Non-pigmented ciliary epithelial cell (primary cell): Measurements from ENCODE around the gene CLNK.

Experiments
- DNase-seq: peaks from one replicate; pipeline ENCODE4 v3.0.0-alpha.2; 2010; ENCODE audit warnings: low read depth

Gene CLNK

GRCh38 chr4:10521424-10521823 lies 163.1 kb downstream of the CLNK start:
- no peak for DNase-seq

DNA sequence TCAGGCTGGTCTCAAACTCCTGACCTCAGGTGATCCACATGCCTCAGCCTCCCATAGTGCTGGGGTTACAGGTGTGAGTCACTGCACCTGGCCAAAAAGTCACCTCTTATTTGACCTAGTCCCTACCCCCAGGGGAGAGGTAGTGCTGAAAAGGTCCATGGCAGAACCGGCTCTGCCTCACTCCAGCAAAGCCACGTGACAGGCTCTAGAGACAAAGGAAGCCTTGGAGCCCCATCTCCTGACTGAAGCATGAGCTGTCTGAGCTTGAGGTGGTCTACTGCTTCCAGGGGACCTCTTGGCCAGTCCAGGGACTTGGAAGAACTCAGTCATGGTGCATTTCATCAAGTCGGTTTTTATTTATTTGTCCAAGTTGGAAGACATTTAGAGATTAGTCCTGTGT lies 174.8 kb downstream of the CLNK start:
- no peak for DNase-seq

GRCh38 chr4:10506077-10506476 lies 178.5 kb downstream of the CLNK start:
- DNase-seq: no peak

- no peak for DNase-seq
Observed at GRCh38 chr4:10504570-10505179, 179.9 kb downstream of the CLNK start.

GRCh38 chr4:10502717-10503116 lies 181.9 kb downstream of the CLNK start:
- no peak for DNase-seq

GRCh38 chr4:10500776-10501175 lies 183.8 kb downstream of the CLNK start:
- DNase-seq: no peak

- DNase-seq: no peak
Observed at GRCh38 chr4:10496200-10496599, 188.4 kb downstream of the CLNK start.

- DNase-seq: no peak
Observed at GRCh38 chr4:10495651-10496050, 188.9 kb downstream of the CLNK start.

DNA sequence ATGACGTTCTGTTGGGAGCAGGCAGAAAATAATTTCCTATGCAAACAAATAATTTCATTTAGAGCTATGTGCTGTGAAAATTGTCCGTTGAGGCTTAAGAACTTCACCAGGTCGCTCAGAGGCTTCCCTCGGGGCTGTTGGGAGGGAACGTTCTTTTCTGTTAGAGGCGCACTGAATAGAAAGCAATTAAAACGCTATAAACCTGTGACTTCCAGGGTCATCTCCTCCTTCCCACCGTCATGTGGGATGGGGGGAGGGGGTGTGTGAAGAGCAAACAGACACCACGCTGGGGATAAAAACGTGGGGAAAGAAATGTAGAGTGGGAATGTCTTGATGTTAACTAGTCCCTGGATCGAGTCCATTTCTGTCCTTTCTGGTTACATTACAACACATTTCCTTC lies 192.1 kb downstream of the CLNK start:
- no peak for DNase-seq

DNA sequence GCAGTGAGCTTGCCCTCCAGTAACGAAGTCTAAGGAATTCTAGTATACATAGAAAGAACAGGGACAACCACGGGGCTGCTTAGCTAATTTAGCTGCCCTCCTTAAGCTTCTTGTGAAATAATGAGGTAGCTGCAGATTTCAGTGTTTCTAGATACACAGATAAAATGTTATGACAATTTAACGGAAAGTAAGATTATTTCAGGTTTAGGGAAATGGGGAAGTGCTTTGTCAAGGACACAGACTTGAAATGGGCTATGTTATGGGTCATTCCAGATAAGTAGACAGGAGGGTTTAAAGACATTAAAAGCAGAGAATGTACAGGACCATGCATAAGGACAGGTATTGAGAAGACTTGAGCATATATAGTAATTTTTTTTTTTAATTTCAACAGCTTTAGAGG lies 193.2 kb downstream of the CLNK start:
- no peak for DNase-seq

- no peak for DNase-seq
Observed at GRCh38 chr4:10490996-10491395, 193.6 kb downstream of the CLNK start.

GRCh38 chr4:10482913-10483312 lies 201.7 kb downstream of the CLNK start:
- DNase-seq: no peak

GRCh38 chr4:10480616-10481015 lies 204.0 kb downstream of the CLNK start:
- DNase-seq: no peak

- no peak for DNase-seq
Observed at GRCh38 chr4:10478621-10479020, 205.9 kb downstream of the CLNK start.

- DNase-seq: no peak
Observed at GRCh38 chr4:10470505-10470904, 214.1 kb downstream of the CLNK start.

GRCh38 chr4:10466161-10466560 lies 218.4 kb downstream of the CLNK start:
- DNase-seq: no peak

DNA sequence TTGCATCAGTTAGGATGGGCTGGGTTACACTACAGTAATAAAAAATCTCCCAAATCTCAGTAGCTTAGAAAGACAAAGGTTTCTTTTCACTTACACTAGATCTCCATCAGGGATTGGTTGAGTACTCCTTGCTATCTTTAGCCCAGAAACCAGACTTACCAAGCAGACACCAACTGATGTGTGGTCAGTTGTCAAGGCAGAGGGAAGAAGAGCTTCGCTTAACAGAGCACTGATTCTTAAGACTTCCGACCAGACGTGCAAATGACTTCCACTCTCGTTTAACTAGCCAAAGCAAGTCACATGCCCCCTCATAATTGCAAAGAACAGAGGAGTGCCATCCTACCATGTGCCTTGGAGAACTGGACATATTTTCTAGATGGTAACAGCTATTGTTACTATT lies 221.7 kb downstream of the CLNK start:
- no peak for DNase-seq

DNA sequence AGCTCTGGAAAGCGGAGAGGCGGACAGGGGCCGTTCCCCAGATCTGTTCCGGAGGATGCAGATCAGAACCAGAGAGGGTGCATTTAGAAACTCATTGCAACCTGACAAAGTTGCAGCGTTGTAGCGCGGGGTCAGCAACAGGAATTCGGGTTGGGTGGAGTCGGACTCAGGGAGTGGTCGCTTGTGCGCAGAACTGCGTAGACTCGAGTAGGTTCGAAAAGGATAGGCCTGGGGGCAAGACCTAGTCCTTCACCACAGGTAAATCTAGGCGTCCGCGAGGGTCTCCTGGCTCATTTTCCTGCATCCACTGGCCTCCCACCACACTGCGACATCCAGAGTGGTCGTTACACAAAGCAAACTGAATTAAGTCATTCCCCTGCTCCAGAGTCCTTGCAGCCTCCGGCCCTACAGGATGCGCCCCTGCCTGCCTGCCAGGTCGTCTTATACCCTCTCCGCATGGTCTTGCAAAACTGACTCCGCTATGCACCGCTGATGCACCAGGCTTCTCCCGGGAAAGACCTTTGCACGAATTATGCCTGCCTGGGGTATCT lies 222.6 kb downstream of the CLNK start:
- DNase-seq: no peak

DNA sequence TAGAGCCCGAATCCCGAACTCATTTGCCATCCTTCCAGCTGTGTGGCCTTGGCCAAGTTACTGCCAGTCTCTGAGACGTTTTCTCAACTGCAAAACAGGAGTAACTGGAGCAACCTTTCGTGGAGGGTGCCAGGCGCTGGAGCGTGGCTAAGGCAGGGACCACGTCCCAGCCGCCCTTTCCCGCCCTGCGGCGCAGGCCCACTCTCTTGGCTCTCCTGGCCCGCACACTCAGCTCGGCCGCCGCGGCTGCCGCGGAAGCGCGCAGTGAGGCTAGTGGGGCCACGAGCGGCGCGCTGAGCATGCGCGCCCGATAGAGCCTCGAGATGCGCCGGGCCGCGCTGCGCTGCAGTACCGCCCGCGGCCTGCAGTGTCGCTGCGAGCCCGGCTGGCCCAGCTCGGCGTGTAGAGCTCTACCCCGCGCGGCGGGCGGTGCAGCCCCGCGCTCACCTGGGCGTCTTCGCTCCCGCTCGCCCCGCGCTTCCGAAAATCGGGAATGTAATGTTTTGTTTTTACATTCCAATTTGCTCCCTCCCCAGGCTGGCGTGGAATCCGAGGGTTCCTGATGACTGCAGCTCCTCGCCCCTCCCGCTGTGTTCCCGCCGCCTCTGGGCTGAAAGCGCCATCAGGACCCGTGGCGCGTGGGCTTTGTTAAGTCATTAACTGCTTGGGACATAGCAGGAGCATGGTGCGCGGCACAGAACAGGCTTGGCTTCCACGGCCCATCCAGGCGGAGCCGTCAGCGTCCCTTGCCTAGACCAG lies 223.3 kb downstream of the CLNK start:
- DNase-seq: no peak

- no peak for DNase-seq
Observed at GRCh38 chr4:10460313-10461047, 224.1 kb downstream of the CLNK start.

DNA sequence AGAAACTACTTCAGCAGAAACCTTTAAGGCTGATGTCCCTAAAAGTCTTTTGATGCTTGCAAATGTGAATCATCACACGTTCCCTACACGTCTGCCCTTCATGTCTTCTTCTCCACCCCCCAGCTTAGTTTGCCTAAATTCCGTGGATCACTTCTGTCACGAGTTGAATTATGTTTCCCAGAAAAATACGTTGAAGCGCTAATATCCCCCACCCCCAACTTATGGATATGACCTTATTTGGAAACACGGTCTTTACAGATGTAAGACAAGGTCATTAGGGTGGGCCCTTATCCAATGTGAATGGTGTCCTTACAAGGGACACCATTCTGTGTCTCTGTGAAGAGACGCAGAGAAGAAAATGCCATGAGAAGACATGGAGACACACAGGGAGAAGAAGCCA lies 225.3 kb downstream of the CLNK start:
- no peak for DNase-seq

- DNase-seq: no peak
Observed at GRCh38 chr4:10458177-10458576, 226.4 kb downstream of the CLNK start.

DNA sequence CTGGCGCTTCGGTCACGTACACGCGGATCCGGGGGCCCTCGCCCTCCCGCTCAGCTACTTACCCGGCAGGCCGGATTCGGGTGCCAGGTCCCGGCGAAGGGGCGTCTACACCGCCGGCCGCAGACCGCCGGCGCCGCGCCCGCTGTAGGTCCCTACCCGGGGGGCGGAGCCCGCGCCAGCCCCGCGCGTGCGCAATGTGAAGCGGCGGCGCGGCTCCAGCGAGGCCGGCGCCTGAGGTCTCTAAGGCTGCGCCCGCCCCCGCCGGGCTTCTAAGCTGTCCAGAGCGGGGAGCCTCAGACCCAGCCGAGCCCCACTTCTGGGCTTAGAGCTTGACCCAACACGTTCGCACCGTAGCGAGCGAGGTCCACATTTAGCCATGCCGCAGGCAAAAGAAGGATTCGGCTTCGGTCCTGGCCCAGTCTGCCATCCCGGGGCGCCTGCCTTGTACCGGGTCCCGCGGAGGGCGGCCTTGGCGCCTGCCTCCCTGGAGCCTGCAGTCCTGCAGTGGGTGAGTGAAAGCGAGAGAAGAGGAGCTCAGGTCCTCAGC lies 227.2 kb downstream of the CLNK start, which contains the start of gene ZNF518B:
TSS of gene ZNF518B (minus strand) at position 172 of the 547 bp plus-strand sequence. CDS start 11,098 bp downstream, outside the sequence.
- no peak for DNase-seq
